GM19240 (cell line): ENCODE results near the gene PTGIS.
A peak's percentile ranks its signal among the peaks of the same experiment; 100 is the strongest.

Source experiments
- DNase-seq: peaks from one replicate; pipeline ENCODE4 v3.0.0; 2011; ENCODE audit warnings: low spot score; ENCODE audit not compliant: insufficient read length

Gene PTGIS

GRCh38 chr20:49501917-49502316 lies 66.0 kb downstream of the PTGIS start:
- DNase-seq: no peak

GRCh38 chr20:49497398-49497669 lies 70.6 kb downstream of the PTGIS start:
- no peak for DNase-seq

- no peak for DNase-seq
Measured at GRCh38 chr20:49496553-49497397, 71.2 kb downstream of the PTGIS start.

GRCh38 chr20:49496043-49496442 lies 71.9 kb downstream of the PTGIS start:
- no peak for DNase-seq

GRCh38 chr20:49490689-49491088 lies 77.2 kb downstream of the PTGIS start:
- no peak for DNase-seq

GRCh38 chr20:49489688-49490087 lies 78.2 kb downstream of the PTGIS start:
- no peak for DNase-seq

GRCh38 chr20:49486064-49486463 lies 81.9 kb downstream of the PTGIS start:
- DNase-seq: no peak

- DNase-seq: no peak
Measured at GRCh38 chr20:49485563-49485962, 82.4 kb downstream of the PTGIS start.

- peak; percentile 32 for DNase-seq
Measured at GRCh38 chr20:49484180-49485140, 83.5 kb downstream of the PTGIS start.

GRCh38 chr20:49483696-49484123 lies 84.2 kb downstream of the PTGIS start:
- DNase-seq: no peak

- no peak for DNase-seq
Measured at GRCh38 chr20:49483018-49483695, 84.8 kb downstream of the PTGIS start.

GRCh38 chr20:49482621-49483017 lies 85.3 kb downstream of the PTGIS start, which contains the start of gene KCNB1:
KCNB1 (minus strand) TSS chr20:49482668; CDS start chr20:49482480, 188 bp downstream.
- DNase-seq: peak; percentile 8

GRCh38 chr20:49482173-49482572 lies 85.8 kb downstream of the PTGIS start:
- DNase-seq: no peak

- DNase-seq: no peak
Measured at GRCh38 chr20:49481116-49481515, 86.8 kb downstream of the PTGIS start.

- DNase-seq: no peak
Measured at GRCh38 chr20:49480236-49480635, 87.7 kb downstream of the PTGIS start.

- DNase-seq: no peak
Measured at GRCh38 chr20:49479785-49480184, 88.2 kb downstream of the PTGIS start.

- DNase-seq: no peak
Measured at GRCh38 chr20:49478754-49479689, 88.9 kb downstream of the PTGIS start.

GRCh38 chr20:49478266-49478665 lies 89.7 kb downstream of the PTGIS start:
- no peak for DNase-seq

GRCh38 chr20:49477200-49477599 lies 90.7 kb downstream of the PTGIS start:
- no peak for DNase-seq

- DNase-seq: no peak
Measured at GRCh38 chr20:49476016-49476355, 92.0 kb downstream of the PTGIS start.
